Renal pelvis (tissue), 12 donors: ENCODE results near the gene ADA. TPM values are rescaled to one million over a fixed set of nuclear protein-coding genes. Genes with fewer than 3 reads are reported as not detected.
A peak's percentile ranks its signal among the peaks of the same experiment; 100 is the strongest.
"Not testable (repeated sequence)": the region's sequence is repeated elsewhere in the genome, so short reads cannot be mapped to it uniquely, and the experiment has no call there.

Experiments
- DNase-seq: peaks from one replicate; pipeline ENCODE4 v3.0.0-alpha.2; 2013
- long read RNA-seq, 16 experiments: transcript quantifications; one replicate each; lab custom pipeline, GENCODE V29; 2026
- polyA plus RNA-seq, 3 donors: library from polyadenylated mRNA; unstranded; fragments of 120-200 nt; gene quantifications; one replicate each; pipeline ENCODE4 v1.2.1, GENCODE V29; 2013; ENCODE audit not compliant: insufficient read length in 3 of 3

Gene ADA
- polyA plus RNA-seq: 1 to 10 TPM; 4.5 to 9.1 (median 5.7) TPM
- long read RNA-seq, donor 1, partial matches to known transcripts: 0 of 4 reads
- long read RNA-seq, donor 1, other reads (novel, unspliced or antisense): 0 of 4 reads
- long read RNA-seq, donor 2, partial matches to known transcripts: 0 of 2 reads
- long read RNA-seq, donor 2, other reads (novel, unspliced or antisense): 0 of 2 reads
- long read RNA-seq, donor 3, partial matches to known transcripts: 0 of 3 reads
- long read RNA-seq, donor 3, other reads (novel, unspliced or antisense): 0 of 3 reads
- long read RNA-seq, donor 4, partial matches to known transcripts: 0 of 3 reads
- long read RNA-seq, donor 4, other reads (novel, unspliced or antisense): 0 of 3 reads
- long read RNA-seq, donor 5, partial matches to known transcripts: 0 of 3 reads
- long read RNA-seq, donor 5, other reads (novel, unspliced or antisense): 0 of 3 reads
- long read RNA-seq, donor 6, partial matches to known transcripts: 0 of 5 reads
- long read RNA-seq, donor 6, other reads (novel, unspliced or antisense): 0 of 5 reads
- long read RNA-seq, donor 7, partial matches to known transcripts: 0 of 4 reads
- long read RNA-seq, donor 7, other reads (novel, unspliced or antisense): 0 of 4 reads
- long read RNA-seq, donor 8, partial matches to known transcripts: 0 of 3 reads
- long read RNA-seq, donor 8, other reads (novel, unspliced or antisense): 0 of 3 reads
- long read RNA-seq, donor 9, partial matches to known transcripts: 0 of 2 reads
- long read RNA-seq, donor 9, other reads (novel, unspliced or antisense): 0 of 2 reads
- long read RNA-seq, donor 10, partial matches to known transcripts: 0 of 1 reads
- long read RNA-seq, donor 10, other reads (novel, unspliced or antisense): 0 of 1 reads
- long read RNA-seq, donor 11, partial matches to known transcripts: 0 of 4 reads
- long read RNA-seq, donor 11, other reads (novel, unspliced or antisense): 0 of 4 reads
- long read RNA-seq, donor 12, partial matches to known transcripts: 0 of 2 reads
- long read RNA-seq, donor 12, other reads (novel, unspliced or antisense): 0 of 2 reads
- long read RNA-seq, donor 13: 0 reads
- long read RNA-seq, donor 14, transcript ADA-201 (12 exons, 1,539 nt): major isoform, 7 of 7 reads
- long read RNA-seq, donor 14, partial matches to known transcripts: 0 of 7 reads
- long read RNA-seq, donor 14, other reads (novel, unspliced or antisense): 0 of 7 reads
- long read RNA-seq, donor 15, transcript ADA-203 (11 exons, 1,276 nt): minor isoform, 5 of 36 reads
- long read RNA-seq, donor 15, transcript ADA-207 (11 exons, 1,128 nt): minor isoform, 7 of 36 reads
- long read RNA-seq, donor 15, transcript ADA-201 (12 exons, 1,539 nt): major isoform, 24 of 36 reads
- long read RNA-seq, donor 15, partial matches to known transcripts: 0 of 36 reads
- long read RNA-seq, donor 15, other reads (novel, unspliced or antisense): 0 of 36 reads
- long read RNA-seq, donor 16, transcript ADA-201 (12 exons, 1,539 nt): major isoform, 7 of 9 reads
- long read RNA-seq, donor 16, partial matches to known transcripts: 0 of 9 reads
- long read RNA-seq, donor 16, other reads (novel, unspliced or antisense): 0 of 9 reads

DNA sequence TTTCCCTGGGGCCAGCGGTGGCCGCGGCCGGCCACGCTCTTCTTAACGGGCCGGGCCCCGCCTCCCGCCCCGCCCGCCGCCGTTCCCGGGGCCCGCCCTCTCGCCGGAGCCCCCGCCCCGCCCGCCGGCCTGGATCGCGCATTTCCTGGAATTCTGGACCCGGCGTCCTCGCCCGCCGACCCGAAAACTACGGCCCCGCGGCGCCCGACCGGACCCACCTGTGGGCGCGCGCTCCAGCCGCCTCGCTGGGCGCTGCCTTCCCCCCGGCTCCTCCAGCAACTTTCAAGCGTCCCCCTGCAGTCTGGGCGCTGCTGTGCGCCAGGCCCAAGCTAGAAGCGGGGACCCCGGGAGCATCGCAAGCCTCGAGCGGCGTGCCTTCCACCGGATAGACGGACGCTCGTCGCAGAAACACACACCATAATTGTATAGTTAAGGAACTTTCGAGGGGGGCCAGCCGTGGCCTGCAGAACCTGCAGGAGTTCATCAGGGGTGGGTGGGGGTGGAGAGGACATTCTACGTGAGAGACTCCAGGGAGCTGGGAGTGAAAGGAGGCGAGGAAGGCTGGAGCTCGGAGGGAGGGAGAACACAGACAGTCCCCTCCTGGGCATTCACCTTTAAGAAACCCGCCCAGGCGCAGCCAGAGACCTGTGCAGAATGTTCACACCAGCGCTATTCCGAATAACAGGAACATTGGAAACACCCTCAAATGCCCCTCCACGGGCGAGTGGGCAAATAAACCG lies at the start of gene ADA:
Gene ADA (minus strand): TSS at position 16 of the 740 bp plus-strand sequence. CDS start 92 bp downstream, outside the sequence.
- peak; percentile 52 for DNase-seq

GRCh38 chr20:44700306-44700705 lies 48.8 kb upstream of the ADA start:
- DNase-seq: no peak

GRCh38 chr20:44698351-44698750 lies 46.9 kb upstream of the ADA start:
- DNase-seq: no peak

- not testable (repeated sequence) for DNase-seq
These were observed 45.5 kb upstream of the ADA start for GRCh38 chr20:44697041-44697440.

GRCh38 chr20:44696315-44696714 lies 44.8 kb upstream of the ADA start:
- no peak for DNase-seq

- DNase-seq: no peak
These were observed 44.3 kb upstream of the ADA start for GRCh38 chr20:44695674-44696300.

GRCh38 chr20:44695295-44695673 lies 43.8 kb upstream of the ADA start:
- no peak for DNase-seq

- DNase-seq: no peak
These were observed 42.7 kb upstream of the ADA start for GRCh38 chr20:44694159-44694558.

DNA sequence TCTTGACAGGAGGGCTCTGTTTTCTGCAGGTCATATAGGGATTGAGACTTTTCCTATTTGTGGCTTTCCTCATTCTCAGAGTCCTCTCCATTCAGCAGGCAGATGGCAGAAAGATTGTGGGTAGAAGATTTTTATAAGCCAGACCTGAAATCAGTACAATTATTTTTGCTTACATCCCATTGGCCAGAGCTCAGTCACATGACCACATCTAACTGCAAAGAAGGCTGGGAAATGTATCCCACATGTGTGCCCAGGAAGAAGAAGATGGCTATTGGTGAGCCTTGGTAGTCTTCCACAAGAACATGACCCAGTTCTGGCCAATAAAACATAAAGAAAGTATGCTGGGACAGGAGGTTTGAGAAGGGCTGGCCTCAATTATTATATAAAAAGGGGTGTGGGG lies 42.1 kb upstream of the ADA start:
- no peak for DNase-seq

DNA sequence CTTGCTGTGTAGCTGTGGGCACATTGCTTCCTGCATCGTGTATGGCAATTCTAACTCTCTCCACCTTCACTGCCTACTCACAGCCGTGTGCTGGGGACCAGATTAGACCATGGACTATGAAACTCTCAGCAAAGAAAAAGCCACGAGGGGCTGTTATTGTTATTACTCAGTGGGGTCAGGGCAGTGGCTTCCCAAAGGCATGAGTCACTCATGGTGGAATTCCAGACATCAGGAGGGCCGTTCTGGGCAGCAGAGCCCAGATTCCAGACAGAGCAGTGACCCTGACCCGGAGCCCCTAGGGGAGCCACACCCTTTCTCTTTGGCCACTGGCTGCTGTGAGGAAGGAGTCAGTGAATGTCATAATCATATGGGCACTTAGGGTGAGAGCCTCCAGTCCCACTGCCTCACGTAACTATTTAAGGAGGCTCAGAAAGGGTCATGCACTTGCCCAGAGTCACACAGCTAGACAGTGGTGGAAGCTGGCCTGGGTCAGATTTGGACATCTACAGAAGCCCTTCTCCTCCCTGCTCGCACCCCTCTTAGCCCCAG lies 41.5 kb upstream of the ADA start:
- no peak for DNase-seq

- DNase-seq: no peak
These were observed 40.2 kb upstream of the ADA start for GRCh38 chr20:44691424-44692423.

DNA sequence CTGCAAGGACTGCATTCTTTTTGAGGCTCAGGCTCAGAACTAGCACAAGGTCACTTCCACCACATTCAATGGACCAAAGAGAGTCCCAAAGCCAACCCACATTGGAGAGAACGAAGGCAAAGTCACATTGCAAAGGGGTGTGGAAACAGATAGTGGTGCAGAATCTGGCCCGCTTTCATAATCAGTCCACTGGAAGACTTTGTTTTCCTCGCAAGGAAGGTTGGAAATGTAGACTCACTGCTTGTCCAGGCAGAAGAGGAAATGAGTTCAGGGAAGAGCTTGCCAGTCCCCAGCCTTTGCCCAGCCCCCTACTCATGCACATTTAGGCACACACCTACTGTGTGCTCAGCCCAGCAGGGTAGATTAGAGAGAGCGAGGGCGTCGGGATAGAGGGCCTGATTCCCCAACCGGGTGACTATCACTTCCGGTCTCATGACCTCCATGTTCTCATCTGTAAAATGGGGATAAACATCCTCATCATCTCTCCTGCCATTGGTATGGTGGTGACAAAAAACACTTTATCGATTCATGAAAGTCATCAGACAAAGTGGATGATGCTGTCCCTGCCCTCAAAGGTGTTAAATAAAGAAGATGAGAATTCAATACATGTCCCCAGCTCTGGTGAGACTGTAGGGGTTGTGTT lies 39.4 kb upstream of the ADA start:
- no peak for DNase-seq

DNA sequence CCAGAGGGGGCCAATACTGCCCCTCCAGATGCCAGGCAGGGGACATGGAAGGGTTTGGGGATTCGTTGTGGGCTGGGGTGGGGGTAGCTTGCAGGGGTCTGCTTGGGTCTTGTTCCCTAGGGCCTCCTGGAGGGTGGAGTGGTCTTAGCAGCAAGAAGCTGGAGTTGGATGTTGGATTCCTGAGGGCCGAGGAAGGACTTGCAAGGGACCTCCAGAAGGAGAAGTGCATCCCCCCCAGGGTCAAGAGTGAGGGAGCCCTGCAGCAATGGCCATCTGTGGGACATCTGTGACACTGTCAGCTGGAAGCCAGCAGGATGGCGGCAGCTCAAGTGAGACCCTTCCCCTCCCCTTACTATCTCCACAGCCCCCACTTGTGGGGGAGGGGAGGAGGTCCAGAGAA lies 38.3 kb upstream of the ADA start:
- no peak for DNase-seq

- no peak for DNase-seq
These were observed 36.6 kb upstream of the ADA start for GRCh38 chr20:44688053-44688625.

- no peak for DNase-seq
These were observed 35.4 kb upstream of the ADA start for GRCh38 chr20:44686934-44687333.

GRCh38 chr20:44684047-44684967 lies 32.8 kb upstream of the ADA start:
- no peak for DNase-seq
